Posterior cingulate gyrus (tissue), 11 donors: ENCODE measurements around the gene RHO.

Experiments used
- DNase-seq, 10 donors: peaks; one replicate each; pipeline versions ENCODE4 v3.0.0 to v3.0.0-alpha.2; 2020 to 2021; ENCODE audit warnings: mixed read lengths in 3 of 10
- intact Hi-C: fragments of 100-400 bp; cut with DNase I; formaldehyde crosslinking; loops from one replicate; pipeline ENCODE4 v1.15.1; 2023

The RHO gene

DNA sequence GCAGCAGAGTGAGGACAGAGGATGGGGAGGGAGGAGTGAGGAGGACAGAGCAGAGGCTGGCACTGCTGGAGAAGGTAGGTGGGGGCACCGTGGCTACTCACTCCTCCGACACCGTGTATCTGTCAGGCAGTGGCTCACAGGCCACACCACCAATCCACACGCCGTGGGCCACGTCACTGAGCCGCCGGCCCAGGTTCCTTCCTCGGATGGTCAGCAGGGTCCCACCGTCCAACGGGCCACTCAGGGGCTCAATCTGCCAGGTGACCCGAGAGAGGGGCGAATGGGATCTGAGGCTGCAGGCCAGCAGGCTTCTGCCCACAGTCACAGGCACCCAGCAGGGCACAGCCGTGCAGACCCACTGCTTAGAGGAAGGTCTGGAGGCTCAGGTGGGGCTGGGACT, 45.1 kb downstream of the RHO start:
- intact Hi-C loops: no loop called here
- DNase-seq: no peak

GRCh38 chr3:129574206-129574605, 45.8 kb downstream of the RHO start:
- intact Hi-C loops: no loop called here
- no peak for DNase-seq

GRCh38 chr3:129575233-129575996, 47.0 kb downstream of the RHO start:
- DNase-seq: no peak
- intact Hi-C loops: no loop called here

- no peak for DNase-seq
- intact Hi-C loops: no loop called here
Observed at GRCh38 chr3:129575997-129576384, 47.6 kb downstream of the RHO start.

DNA sequence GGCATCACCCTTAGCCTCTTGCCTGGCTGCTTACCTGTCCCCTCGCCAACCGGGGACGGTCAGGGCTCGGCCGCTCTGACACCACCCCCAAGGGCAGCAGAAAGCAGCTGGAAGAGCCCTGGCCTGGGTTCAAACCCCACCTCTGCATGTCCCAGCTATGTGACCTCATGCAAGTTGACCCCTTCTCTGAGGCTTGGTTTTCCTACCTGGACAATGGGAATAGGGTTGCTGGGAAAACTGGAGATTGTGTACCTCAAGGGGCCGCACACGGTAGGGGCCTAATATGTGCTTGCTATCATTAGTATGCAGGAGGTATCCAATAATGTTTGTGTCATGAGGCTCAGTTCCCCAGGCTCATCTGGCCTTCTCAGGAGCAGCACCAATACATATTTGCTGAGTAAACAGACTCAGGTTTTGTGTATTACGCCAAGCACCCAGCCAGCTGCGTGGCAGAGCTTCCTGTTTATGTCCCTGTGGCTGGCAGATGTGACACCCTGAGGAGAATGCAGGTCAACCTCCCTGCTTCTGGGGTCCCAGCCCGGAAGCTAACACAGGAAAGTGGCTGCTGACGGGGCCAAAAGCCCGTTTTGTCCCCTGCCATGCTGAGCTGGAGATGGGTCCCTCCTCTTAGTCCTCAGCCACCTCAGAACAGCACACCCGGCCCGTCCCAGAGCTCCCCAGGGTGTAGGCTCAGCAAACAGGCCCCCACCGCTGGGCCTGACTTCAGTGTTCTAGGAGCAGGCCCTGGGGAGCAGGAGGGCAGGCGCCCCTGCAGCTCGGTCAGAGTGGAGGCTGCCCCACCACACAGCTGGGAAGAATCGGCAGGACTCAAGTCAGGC, 48.3 kb downstream of the RHO start:
- intact Hi-C loops: no loop called here
- DNase-seq: no peak

- no peak for DNase-seq
Observed at GRCh38 chr3:129577366-129577765, 48.9 kb downstream of the RHO start.

DNA sequence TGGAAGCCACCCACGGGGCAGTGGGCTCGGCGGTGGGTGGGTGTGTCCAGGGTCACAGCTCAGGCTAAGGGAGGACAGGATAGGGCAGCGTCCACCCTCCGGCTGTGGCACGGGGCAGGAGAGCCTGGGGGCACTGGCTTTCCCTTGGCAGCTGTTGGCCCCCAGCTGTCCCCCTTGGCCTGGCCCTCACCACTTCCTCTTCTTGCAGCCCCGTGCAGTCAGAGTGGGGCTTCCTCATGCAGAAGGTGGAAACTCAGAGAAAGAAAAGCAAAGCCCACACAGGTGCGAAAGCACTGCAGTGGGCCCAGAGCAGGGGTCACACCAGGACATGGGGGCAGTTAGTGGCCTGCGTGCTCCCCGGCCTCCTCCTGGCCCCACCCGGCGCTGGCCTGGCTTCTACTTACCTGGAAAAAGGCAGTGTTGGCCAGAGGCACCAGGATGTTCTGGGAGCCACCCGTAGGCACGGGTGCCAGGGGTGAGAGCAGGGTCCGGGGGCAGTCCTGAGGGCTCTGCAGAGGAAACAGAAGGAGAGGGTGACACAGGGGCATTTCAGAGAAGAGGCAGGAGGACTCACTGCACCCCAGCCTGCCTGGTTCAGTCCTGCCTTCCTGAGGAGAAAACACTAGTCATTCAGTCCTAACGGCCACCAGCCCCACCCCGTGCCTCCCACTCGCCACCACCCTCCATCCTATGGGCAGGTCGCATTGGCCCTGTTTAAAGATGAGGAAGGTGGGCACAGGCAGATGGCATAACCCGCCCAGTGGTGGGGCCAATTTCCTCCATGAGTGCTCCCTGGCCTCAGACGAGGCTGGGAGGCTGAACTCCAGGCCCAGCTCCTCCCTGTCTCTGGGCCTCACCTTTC, 49.7 kb downstream of the RHO start:
- intact Hi-C loops: no loop called here
- no peak for DNase-seq

More at GRCh38 chr3:129577366-129577765, 48.9 kb downstream of the RHO start:
- intact Hi-C loops: no loop called here

GRCh38 chr3:129579991-129580390, 51.6 kb downstream of the RHO start:
- intact Hi-C loops: no loop called here
- no peak for DNase-seq

GRCh38 chr3:129581623-129582022, 53.2 kb downstream of the RHO start:
- intact Hi-C loops: no loop called here
- DNase-seq: no peak

- no peak for DNase-seq
- intact Hi-C loops: no loop called here
Observed at GRCh38 chr3:129582799-129583198, 54.4 kb downstream of the RHO start.

- DNase-seq: no peak
- intact Hi-C loops: no loop called here
Observed at GRCh38 chr3:129583289-129583688, 54.9 kb downstream of the RHO start.

GRCh38 chr3:129584631-129585030, 56.2 kb downstream of the RHO start:
- DNase-seq: no peak
- intact Hi-C loops: no loop called here
